Epithelial cell of proximal tubule (primary cell): ENCODE measurements around the gene NASP. TPM values are rescaled to one million over a fixed set of nuclear protein-coding genes. Genes with fewer than 3 reads are reported as not detected.
"Not testable (repeated sequence)": the region's sequence is repeated elsewhere in the genome, so short reads cannot be mapped to it uniquely, and the experiment has no call there.

ENCODE experiments used
- DNase-seq: peaks from one replicate; pipeline ENCODE4 v3.0.0-alpha.2; 2011; ENCODE audit warnings: low read depth
- H3K4me3 ChIP-seq: 2 replicates; pipeline ENCODE4 v1.5.1; 2011; ENCODE audit warnings: low read depth, mild to moderate bottlenecking, low read length
- CTCF ChIP-seq: conservative IDR thresholded peaks from 2 replicates; pipeline ENCODE4 v1.5.1; 2012; ENCODE audit warnings: low read depth, mild to moderate bottlenecking, low read length
- total RNA-seq: library from RNA; depleted of rRNA; stranded (reverse); fragments of >200 nt; gene quantifications from 2 replicates; pipeline ENCODE4 v1.2.3, GENCODE V29; 2015

NASP gene
- total RNA-seq, 1 donor from 2014 or later: 109 TPM

- no peak for TF ChIP-seq CTCF
- H3K4me3 ChIP-seq: peak overlapping the region; percentile 80
- DNase-seq: peak; percentile 46
Observed at GRCh38 chr1:45584351-45585109, 689 bp downstream of the NASP start.

- no peak for TF ChIP-seq CTCF
- DNase-seq: no peak
- H3K4me3 ChIP-seq: peak overlapping the region; percentile 80
Observed at GRCh38 chr1:45585110-45585426, 1.2 kb downstream of the NASP start.

- DNase-seq: no peak
- H3K4me3 ChIP-seq: peak overlapping the region; percentile 80
- no peak for TF ChIP-seq CTCF
Observed at GRCh38 chr1:45585496-45586075, 1.7 kb downstream of the NASP start.

- no peak for DNase-seq
- no peak for TF ChIP-seq CTCF
- H3K4me3 ChIP-seq: no peak overlapping the region
Observed at GRCh38 chr1:45586769-45587168, 2.9 kb downstream of the NASP start.

GRCh38 chr1:45589861-45590260, 6.0 kb downstream of the NASP start:
- H3K4me3 ChIP-seq: peak overlapping the region; percentile 47
- peak; percentile 13 for DNase-seq
- TF ChIP-seq CTCF: no peak

GRCh38 chr1:45594412-45594811, 10.6 kb downstream of the NASP start:
- TF ChIP-seq CTCF: no peak
- H3K4me3 ChIP-seq: no peak overlapping the region
- no peak for DNase-seq

- DNase-seq, H3K4me3 ChIP-seq: not testable (repeated sequence)
Observed at GRCh38 chr1:45596765-45597164, 12.9 kb downstream of the NASP start.
